Measurements from ENCODE around the gene RAB31. TPM values are rescaled to one million over a fixed set of nuclear protein-coding genes. Genes with fewer than 3 reads are reported as not detected.

The RAB31 gene
- total RNA-seq, 1 donor from 2014 or later = 36.0 TPM

GRCh38 chr18:9858642-9859041 lies 150.5 kb downstream of the RAB31 start:
- intact Hi-C loops (cut with micrococcal nuclease) = no loop called here
- peaks cover 35% of the 10 kb centered on the region for H3K36me3 Mint-ChIP-seq (ENCODE audit: low read depth)
- TF ChIP-seq CTCF (IDR thresholded peaks at IDR 0.05) = no peak
- H3K4me3 Mint-ChIP-seq = no peak overlapping the region
- no peak overlapping the region for H3K27ac Mint-ChIP-seq
- ChIA-PET CTCF (no interaction called here), POLR2A (no interaction called here)
- H3K9me3 Mint-ChIP-seq = no peaks in the 10 kb centered on the region
- no peak for ATAC-seq (ENCODE audit: low read depth)
- H3K4me1 Mint-ChIP-seq = peaks cover 17% of the 10 kb centered on the region
- H3K27me3 Mint-ChIP-seq = no peaks in the 10 kb centered on the region
- DNase-seq = no peak

- peaks cover 35% of the 10 kb centered on the region for H3K36me3 Mint-ChIP-seq (ENCODE audit: low read depth)
- no peak for TF ChIP-seq CTCF (IDR thresholded peaks at IDR 0.05)
- ChIA-PET CTCF (no interaction called here), POLR2A (no interaction called here)
- H3K4me1 Mint-ChIP-seq = peaks cover 17% of the 10 kb centered on the region
- H3K4me3 Mint-ChIP-seq = no peak overlapping the region
- no peak overlapping the region for H3K27ac Mint-ChIP-seq
- no peaks in the 10 kb centered on the region for H3K9me3 Mint-ChIP-seq
- intact Hi-C loops (cut with micrococcal nuclease) = no loop called here
- DNase-seq = no peak
- no peak for ATAC-seq (ENCODE audit: low read depth)
- H3K27me3 Mint-ChIP-seq = no peaks in the 10 kb centered on the region
Observed at GRCh38 chr18:9859232-9859631, 151.1 kb downstream of the RAB31 start.

GRCh38 chr18:9860682-9861081 lies 152.6 kb downstream of the RAB31 start:
- Mint-ChIP-seq H3K27me3 (no peaks in the 10 kb centered on the region), H3K36me3 (ENCODE audit: low read depth) (peaks cover 33% of the 10 kb centered on the region), H3K9me3 (peaks cover 6% of the 10 kb centered on the region), H3K4me3 (no peak overlapping the region), H3K4me1 (peaks cover 14% of the 10 kb centered on the region), H3K27ac (no peak overlapping the region)
- intact Hi-C loops (cut with micrococcal nuclease) = no loop called here
- ATAC-seq (ENCODE audit: low read depth) (no peak), DNase-seq (no peak)
- CTCF ChIA-PET = no interaction called here
- POLR2A ChIA-PET = interaction anchor here (0.6 kb wide), 1 partner anchor 415 kb away, joined by 3 read pairs; no protein-coding TSS in a partner anchor
- no peak for TF ChIP-seq CTCF (IDR thresholded peaks at IDR 0.05)

- TF ChIP-seq CTCF (IDR thresholded peaks at IDR 0.05) = no peak
- Mint-ChIP-seq H3K36me3 (ENCODE audit: low read depth) (peaks cover 33% of the 10 kb centered on the region), H3K4me1 (peaks cover 9% of the 10 kb centered on the region), H3K27ac (no peak overlapping the region), H3K9me3 (peaks cover 11% of the 10 kb centered on the region), H3K4me3 (no peak overlapping the region), H3K27me3 (no peaks in the 10 kb centered on the region)
- ChIA-PET CTCF (no interaction called here), POLR2A (interaction anchor here (0.6 kb wide), 1 partner anchor 416 kb away, joined by 3 read pairs; no protein-coding TSS in a partner anchor)
- intact Hi-C loops (cut with micrococcal nuclease) = no loop called here
- ATAC-seq (ENCODE audit: low read depth) (no peak), DNase-seq (no peak)
Observed at GRCh38 chr18:9861157-9861556, 153.1 kb downstream of the RAB31 start.

- Mint-ChIP-seq H3K9me3 (peaks cover 15% of the 10 kb centered on the region), H3K4me1 (peaks cover 7% of the 10 kb centered on the region), H3K36me3 (ENCODE audit: low read depth) (peaks cover 33% of the 10 kb centered on the region), H3K4me3 (no peak overlapping the region), H3K27me3 (no peaks in the 10 kb centered on the region), H3K27ac (no peak overlapping the region)
- TF ChIP-seq CTCF (IDR thresholded peaks at IDR 0.05) = no peak
- DNase-seq = no peak
- CTCF ChIA-PET = no interaction called here
- no peak for ATAC-seq (ENCODE audit: low read depth)
- POLR2A ChIA-PET = no interaction called here
- intact Hi-C loops (cut with micrococcal nuclease) = no loop called here
Observed at GRCh38 chr18:9861933-9862332, 153.8 kb downstream of the RAB31 start.
